Smooth muscle cell of the brain vasculature (primary cell): Measurements from ENCODE around the gene CDKN1C.

Experiments
- DNase-seq: peaks from one replicate; pipeline ENCODE4 v3.0.0-alpha.2; 2012; ENCODE audit warnings: low read depth, low spot score

Gene CDKN1C

GRCh38 chr11:2885678-2886081 is at the start of gene CDKN1C:
Gene CDKN1C (minus strand): TSS chr11:2885775. CDS start chr11:2885456, 319 bp downstream.
- DNase-seq, result peak; percentile 41

- no peak for DNase-seq
These were observed 49.1 kb upstream of the CDKN1C start for GRCh38 chr11:2934611-2935239.

GRCh38 chr11:2934021-2934550 is 48.5 kb upstream of the CDKN1C start:
- no peak for DNase-seq

GRCh38 chr11:2933375-2934020 is 47.9 kb upstream of the CDKN1C start:
- no peak for DNase-seq

DNA sequence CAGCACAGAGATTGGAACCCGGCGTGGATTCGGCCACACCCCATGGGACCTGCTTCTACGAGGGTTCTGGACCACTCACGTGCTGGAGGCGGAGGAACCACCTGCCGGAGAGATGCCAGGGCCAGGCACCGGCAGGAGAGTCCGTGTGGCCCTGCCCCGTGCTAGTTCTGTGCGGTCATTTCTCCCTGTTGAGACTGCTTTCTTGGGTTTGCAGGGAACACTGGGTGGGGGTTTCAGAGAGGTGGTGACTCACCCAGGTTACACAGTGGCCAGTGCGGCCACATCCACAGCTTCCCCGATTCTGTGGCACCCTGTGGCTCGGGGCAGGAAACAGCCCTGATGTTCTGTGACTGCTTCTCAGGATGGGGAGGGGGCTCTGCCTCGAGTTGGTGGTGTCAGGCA is 47.3 kb upstream of the CDKN1C start:
- DNase-seq, result no peak

DNA sequence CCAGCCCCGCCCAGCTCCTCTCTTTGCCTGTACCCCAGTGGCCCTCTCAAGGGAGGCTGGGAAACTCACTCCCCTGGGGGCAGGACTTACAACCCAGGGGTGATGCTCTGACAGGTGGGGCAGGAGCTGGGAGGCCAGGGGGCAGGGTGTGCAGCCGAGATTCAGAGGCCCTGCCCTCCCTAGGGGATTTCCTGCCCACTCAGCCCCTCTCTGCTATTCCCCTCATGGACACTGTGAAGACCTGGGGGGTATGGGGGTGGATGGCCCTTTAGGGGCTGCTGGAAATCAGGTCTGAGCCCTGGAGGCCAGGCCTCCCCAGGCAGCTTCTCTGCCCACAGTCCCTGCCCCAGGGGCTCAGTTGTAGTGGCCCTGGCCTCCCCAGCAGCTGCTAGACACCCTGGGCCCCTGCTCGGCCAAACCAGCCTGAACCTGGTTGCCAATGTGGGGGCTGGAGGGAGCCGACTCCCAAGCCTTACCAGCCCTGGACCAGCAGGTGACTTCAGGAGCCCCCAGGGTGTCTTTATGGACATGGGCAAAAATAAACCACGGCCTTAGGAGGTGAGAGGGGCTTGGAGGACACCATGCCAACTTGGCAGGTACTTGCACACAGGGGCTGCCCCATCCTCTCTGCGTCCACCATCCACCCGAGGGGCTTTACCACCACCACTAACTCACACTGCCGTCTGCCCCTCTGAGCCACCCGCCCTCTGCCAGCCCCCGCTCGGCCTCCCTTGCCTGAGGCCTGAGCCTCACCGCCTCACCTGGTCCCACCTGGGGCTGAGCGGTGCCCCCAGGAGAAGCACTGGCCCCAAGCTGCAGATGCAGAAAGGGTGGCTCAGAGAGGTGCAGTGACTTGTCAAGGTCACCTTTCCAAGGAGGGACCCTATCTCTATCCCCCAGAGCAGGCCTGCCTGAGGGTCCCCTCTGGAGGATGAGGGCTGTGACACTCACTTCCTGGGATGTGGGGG is 46.5 kb upstream of the CDKN1C start:
- no peak for DNase-seq

- no peak for DNase-seq
These were observed 45.8 kb upstream of the CDKN1C start for GRCh38 chr11:2931420-2931746.

- DNase-seq, result no peak
These were observed 45.3 kb upstream of the CDKN1C start for GRCh38 chr11:2930704-2931419.

DNA sequence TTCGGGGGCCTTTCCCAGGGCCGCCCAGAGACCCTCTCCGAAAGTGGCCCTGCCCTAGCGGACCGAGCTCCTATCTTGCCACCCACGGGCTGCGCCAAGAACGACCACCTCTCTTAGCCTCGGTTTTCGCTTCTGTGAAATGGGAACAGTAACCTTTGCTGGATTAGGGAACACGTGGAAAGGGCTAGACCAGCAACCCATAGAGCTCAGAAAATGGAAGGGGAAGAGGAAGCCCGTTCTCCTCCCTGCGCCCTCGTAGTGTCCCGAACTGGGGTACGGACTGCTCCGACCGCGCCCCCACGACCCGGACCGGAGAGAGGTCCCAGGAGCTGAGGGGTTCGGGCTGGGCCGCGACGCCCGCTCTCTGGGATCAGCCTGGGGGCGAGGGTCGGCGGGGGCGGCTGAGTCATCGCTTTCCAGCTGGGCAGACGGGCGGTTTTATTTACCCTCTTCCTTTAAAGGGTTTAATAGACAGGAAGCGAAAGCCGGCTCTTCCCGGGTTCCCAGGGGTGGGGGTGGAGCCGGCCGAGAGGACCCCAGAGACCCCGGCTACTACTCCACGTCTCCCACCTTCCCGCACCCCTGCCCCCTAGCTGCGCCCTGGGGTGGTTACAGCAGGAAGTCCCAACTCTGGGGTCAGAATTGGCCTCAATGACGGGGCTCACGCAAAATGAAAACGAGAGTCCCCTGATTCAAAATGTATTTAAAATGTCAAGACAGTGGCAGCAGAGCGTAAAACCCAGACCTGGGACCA is 44.6 kb upstream of the CDKN1C start:
- no peak for DNase-seq

DNA sequence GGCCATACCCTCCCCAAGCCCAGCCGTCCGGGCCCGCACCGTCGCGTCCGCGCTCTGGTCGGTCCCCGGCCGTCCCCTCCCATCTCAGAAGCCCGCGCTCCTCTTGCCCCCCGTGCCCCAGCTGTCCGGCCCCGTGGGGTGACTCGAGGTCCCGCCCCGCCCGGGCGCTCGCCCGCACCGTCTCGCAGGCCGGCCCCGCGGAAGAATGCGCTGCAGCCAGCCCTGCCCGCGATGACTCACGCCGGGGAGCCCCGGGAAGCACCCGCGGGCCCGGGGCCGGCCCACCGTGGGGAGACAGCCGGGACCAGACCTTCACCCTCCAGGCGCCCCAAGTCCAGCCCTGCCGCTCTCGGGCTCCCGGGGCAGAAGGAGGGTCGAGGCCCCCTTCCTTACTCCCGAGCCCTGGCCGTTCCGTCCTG is 44.0 kb upstream of the CDKN1C start:
- DNase-seq, result no peak

GRCh38 chr11:2928605-2929530 is 43.3 kb upstream of the CDKN1C start, which contains the start of gene PHLDA2:
Gene PHLDA2 (minus strand): TSS chr11:2929420. CDS start chr11:2929364, 56 bp downstream.
- no peak for DNase-seq

DNA sequence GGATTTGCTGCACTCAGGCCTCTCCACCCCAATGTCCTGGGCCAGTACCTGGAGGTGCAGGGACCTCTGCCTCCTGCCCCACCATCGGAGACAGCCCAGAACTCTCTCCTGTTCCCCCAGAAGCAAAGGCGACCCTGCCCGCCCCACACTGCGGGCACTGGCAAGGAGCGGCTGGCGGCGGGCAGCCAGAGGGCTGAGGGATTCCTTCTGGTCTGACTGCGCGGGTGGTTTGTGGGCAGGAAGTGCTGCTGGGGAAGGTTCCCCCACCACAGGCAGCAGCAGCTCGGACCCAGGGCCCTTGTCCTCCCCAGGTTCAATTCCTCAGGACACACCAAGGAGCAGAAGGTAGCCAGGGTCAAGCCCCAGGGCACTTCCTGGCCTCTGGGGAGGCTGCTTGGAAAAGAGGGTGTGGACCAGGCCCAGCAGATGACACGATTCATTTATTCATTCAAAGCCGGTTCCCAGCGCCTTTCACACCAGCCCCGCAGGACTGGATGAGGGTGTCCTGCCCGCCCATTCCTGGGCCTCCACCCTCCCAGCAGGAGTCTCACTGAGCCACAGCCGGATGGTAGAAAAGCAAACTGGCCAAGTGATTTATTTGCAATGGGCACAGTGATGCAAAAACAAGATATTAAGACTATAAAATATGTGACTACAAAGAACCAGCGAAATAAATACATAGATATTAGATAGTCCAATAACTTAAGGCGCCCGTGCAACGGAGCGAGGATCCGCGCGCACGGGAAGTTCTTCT is 42.5 kb upstream of the CDKN1C start:
- no peak for DNase-seq

- no peak for DNase-seq
These were observed 41.7 kb upstream of the CDKN1C start for GRCh38 chr11:2927121-2927800.

DNA sequence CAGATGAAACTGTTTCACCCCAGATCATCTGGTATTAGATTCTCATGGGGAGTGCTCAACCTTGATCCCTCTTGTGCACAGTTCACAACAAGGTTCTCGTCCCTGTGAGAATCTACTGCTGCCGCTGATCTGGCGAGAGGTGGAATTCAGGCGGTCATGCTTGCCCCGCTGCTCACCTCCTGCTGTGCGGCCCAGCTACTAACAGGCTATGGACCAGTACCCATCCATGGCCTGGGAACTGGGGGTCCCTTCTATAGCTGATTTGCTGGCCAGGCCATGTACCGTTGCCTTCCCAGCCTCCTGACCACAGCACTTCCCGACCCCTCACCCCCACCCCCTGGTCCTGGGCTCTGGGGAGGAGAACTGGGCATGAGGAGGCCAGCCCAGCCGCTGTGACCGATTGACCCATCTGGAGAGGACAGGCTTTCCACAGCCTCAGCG is 41.1 kb upstream of the CDKN1C start:
- no peak for DNase-seq

GRCh38 chr11:2924821-2925675 is 39.5 kb upstream of the CDKN1C start:
- DNase-seq, result no peak

- no peak for DNase-seq
These were observed 38.8 kb upstream of the CDKN1C start for GRCh38 chr11:2924381-2924780.
